HepG2 (cell line): ENCODE results near the gene UNC13D. TPM values are rescaled to one million over a fixed set of nuclear protein-coding genes. Genes with fewer than 3 reads are reported as not detected.

ENCODE experiments used
- AKAP8 ChIP-seq: sonication (generic); formaldehyde crosslinking; IDR thresholded peaks from 2 replicates; pipeline ENCODE4 v1.5.1; 2020; ENCODE audit warnings: mild to moderate bottlenecking, missing genetic modification reagents
- ATF7 ChIP-seq, 2 experiments: fragments of 450-650 bp in 1 of 2; sonication (generic) in 1 of 2; formaldehyde crosslinking in 1 of 2; IDR thresholded peaks; 2 replicates each; pipeline versions ENCODE4 v1.4.0 to v1.6.1; 2016 to 2020; ENCODE audit warnings: antibody characterized with exemption in 1 of 2, mild to moderate bottlenecking in 1 of 2, missing genetic modification reagents in 1 of 2
- KMT2A ChIP-seq: sonication (generic); formaldehyde crosslinking; IDR thresholded peaks from 2 replicates; pipeline ENCODE4 v1.4.0; 2020; ENCODE audit warnings: missing genetic modification reagents
- NCOA2 ChIP-seq: sonication (generic); formaldehyde crosslinking; IDR thresholded peaks from 2 replicates; pipeline ENCODE4 v1.8.0; 2022; ENCODE audit warnings: inconsistent platforms
- RBAK ChIP-seq: sonication (generic); formaldehyde crosslinking; IDR thresholded peaks from 2 replicates; pipeline ENCODE4 v1.5.1; 2020; ENCODE audit warnings: mild to moderate bottlenecking, missing genetic modification reagents
- SIX4 ChIP-seq: sonication (generic); formaldehyde crosslinking; IDR thresholded peaks from 2 replicates; pipeline ENCODE4 v1.4.0; 2020; ENCODE audit warnings: missing genetic modification reagents
- TCF7L2 ChIP-seq: IDR thresholded peaks from 2 replicates; pipeline ENCODE4 v1.6.1; 2011; ENCODE audit warnings: mild to moderate bottlenecking, low read depth, low read length, moderate library complexity
- ZNF329 ChIP-seq: sonication (generic); formaldehyde crosslinking; IDR thresholded peaks from 2 replicates; pipeline ENCODE4 v1.9.0; 2021; ENCODE audit warnings: low read depth, mild to moderate bottlenecking, missing genetic modification reagents
- ZNF510 ChIP-seq: sonication (generic); formaldehyde crosslinking; IDR thresholded peaks from 2 replicates; pipeline ENCODE4 v1.4.0; 2020; ENCODE audit warnings: low read depth, mild to moderate bottlenecking, missing genetic modification reagents
- polyA plus RNA-seq, 8 experiments: library from polyadenylated mRNA; depleted of rRNA in 3 of 8; stranded (reverse) in 7 of 8; unstranded in 1 of 8; fragments of >200 nt; fragmentation: Illumina TruSeq in 4 of 8; extraction: Trizol in 4 of 8; gene quantifications; 2 replicates each; pipeline versions ENCODE4 v1.2.1 to v1.2.3, GENCODE V29; 2011 to 2016; ENCODE audit warnings: low read depth in 4 of 8, missing spikeins in 1 of 8, mixed read lengths in 1 of 8; ENCODE audit not compliant: insufficient read depth in 1 of 8
- total RNA-seq, 5 experiments: library from RNA; depleted of rRNA; stranded (reverse); fragments of >200 nt; fragmentation: Illumina TruSeq; extraction: Trizol; gene quantifications; 2 replicates each; pipeline ENCODE4 v1.2.3, GENCODE V29; 2016; ENCODE audit warnings: low read depth in 1 of 5
- TF ChIP-seq, protein P1 (sequence below): sonication (generic); formaldehyde crosslinking; IDR thresholded peaks from 2 replicates; pipeline ENCODE4 v1.4.0; 2020; ENCODE audit warnings: mild to moderate bottlenecking, missing genetic modification reagents
- TF ChIP-seq, protein P2 (sequence below): sonication (generic); formaldehyde crosslinking; IDR thresholded peaks from 2 replicates; pipeline ENCODE4 v1.9.0; 2021; ENCODE audit warnings: mild to moderate bottlenecking, missing genetic modification reagents

Gene UNC13D
- total and polyA plus RNA-seq, 2 of the 13 experiments (the other 11 are each of a cell fraction or from before 2014, with no cell fraction given), result 29.7 to 42.7 TPM

DNA sequence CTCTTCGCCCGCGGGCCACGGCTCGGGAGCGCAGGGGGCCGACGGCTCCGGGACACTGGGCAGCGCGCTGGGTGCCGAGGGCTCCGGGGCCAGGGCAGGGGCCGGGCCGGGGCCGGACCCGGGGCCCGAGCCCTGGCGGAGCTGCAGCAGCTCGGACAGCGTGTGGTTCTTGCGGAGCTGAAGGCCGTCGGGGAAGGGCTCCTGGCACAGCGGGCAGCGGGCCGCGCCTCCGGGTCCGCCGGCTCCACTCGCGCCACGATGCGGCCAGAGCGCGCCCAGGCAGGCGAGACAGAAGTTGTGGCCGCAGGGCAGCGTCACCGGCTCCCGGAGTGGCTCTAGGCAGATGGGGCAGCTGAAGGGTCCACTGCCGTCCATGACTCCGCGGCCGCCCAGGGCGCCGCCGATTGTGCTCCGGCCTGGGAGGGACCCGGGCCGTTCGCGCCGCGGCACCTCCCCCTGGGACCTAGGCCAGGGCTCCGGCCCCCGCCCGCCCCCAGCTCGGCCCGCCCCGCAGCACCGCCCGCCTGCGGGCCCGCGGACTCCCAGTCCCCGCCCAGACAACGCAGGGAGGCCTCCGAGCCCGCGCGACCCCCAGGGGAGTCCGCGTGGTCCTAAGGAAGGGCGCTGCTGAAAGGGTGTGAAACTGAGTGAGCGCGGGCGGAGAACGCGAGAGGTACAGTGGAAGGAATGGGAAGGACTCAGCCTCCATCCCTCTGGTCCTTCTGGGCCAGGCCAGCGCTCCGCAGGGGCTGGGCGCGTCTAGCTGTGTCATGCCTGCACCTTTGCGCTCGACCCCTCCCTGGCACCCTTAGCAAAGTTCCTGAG, 34.2 kb upstream of the UNC13D start, which contains the start of gene TRIM47 (continued):
- no peak for TF ChIP-seq RBAK (CRISPR knock-in tag)
- peak; percentile 37; the same call in 1 of the 2 replicates for TF ChIP-seq ZNF329 (CRISPR knock-in tag)
- TF ChIP-seq ATF7 (IDR thresholded peaks at IDR 0.05), result no peak
- no peak for TF ChIP-seq ATF7 (CRISPR knock-in tag; IDR thresholded peaks at IDR 0.05)
- TF ChIP-seq, protein P1, sequence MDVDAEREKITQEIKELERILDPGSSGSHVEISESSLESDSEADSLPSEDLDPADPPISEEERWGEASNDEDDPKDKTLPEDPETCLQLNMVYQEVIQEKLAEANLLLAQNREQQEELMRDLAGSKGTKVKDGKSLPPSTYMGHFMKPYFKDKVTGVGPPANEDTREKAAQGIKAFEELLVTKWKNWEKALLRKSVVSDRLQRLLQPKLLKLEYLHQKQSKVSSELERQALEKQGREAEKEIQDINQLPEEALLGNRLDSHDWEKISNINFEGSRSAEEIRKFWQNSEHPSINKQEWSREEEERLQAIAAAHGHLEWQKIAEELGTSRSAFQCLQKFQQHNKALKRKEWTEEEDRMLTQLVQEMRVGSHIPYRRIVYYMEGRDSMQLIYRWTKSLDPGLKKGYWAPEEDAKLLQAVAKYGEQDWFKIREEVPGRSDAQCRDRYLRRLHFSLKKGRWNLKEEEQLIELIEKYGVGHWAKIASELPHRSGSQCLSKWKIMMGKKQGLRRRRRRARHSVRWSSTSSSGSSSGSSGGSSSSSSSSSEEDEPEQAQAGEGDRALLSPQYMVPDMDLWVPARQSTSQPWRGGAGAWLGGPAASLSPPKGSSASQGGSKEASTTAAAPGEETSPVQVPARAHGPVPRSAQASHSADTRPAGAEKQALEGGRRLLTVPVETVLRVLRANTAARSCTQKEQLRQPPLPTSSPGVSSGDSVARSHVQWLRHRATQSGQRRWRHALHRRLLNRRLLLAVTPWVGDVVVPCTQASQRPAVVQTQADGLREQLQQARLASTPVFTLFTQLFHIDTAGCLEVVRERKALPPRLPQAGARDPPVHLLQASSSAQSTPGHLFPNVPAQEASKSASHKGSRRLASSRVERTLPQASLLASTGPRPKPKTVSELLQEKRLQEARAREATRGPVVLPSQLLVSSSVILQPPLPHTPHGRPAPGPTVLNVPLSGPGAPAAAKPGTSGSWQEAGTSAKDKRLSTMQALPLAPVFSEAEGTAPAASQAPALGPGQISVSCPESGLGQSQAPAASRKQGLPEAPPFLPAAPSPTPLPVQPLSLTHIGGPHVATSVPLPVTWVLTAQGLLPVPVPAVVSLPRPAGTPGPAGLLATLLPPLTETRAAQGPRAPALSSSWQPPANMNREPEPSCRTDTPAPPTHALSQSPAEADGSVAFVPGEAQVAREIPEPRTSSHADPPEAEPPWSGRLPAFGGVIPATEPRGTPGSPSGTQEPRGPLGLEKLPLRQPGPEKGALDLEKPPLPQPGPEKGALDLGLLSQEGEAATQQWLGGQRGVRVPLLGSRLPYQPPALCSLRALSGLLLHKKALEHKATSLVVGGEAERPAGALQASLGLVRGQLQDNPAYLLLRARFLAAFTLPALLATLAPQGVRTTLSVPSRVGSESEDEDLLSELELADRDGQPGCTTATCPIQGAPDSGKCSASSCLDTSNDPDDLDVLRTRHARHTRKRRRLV (CRISPR knock-in tag), result no peak
- TF ChIP-seq ZNF510, result no peak
- peak; percentile 74 for TF ChIP-seq KMT2A (CRISPR knock-in tag)
- TF ChIP-seq, protein P2, sequence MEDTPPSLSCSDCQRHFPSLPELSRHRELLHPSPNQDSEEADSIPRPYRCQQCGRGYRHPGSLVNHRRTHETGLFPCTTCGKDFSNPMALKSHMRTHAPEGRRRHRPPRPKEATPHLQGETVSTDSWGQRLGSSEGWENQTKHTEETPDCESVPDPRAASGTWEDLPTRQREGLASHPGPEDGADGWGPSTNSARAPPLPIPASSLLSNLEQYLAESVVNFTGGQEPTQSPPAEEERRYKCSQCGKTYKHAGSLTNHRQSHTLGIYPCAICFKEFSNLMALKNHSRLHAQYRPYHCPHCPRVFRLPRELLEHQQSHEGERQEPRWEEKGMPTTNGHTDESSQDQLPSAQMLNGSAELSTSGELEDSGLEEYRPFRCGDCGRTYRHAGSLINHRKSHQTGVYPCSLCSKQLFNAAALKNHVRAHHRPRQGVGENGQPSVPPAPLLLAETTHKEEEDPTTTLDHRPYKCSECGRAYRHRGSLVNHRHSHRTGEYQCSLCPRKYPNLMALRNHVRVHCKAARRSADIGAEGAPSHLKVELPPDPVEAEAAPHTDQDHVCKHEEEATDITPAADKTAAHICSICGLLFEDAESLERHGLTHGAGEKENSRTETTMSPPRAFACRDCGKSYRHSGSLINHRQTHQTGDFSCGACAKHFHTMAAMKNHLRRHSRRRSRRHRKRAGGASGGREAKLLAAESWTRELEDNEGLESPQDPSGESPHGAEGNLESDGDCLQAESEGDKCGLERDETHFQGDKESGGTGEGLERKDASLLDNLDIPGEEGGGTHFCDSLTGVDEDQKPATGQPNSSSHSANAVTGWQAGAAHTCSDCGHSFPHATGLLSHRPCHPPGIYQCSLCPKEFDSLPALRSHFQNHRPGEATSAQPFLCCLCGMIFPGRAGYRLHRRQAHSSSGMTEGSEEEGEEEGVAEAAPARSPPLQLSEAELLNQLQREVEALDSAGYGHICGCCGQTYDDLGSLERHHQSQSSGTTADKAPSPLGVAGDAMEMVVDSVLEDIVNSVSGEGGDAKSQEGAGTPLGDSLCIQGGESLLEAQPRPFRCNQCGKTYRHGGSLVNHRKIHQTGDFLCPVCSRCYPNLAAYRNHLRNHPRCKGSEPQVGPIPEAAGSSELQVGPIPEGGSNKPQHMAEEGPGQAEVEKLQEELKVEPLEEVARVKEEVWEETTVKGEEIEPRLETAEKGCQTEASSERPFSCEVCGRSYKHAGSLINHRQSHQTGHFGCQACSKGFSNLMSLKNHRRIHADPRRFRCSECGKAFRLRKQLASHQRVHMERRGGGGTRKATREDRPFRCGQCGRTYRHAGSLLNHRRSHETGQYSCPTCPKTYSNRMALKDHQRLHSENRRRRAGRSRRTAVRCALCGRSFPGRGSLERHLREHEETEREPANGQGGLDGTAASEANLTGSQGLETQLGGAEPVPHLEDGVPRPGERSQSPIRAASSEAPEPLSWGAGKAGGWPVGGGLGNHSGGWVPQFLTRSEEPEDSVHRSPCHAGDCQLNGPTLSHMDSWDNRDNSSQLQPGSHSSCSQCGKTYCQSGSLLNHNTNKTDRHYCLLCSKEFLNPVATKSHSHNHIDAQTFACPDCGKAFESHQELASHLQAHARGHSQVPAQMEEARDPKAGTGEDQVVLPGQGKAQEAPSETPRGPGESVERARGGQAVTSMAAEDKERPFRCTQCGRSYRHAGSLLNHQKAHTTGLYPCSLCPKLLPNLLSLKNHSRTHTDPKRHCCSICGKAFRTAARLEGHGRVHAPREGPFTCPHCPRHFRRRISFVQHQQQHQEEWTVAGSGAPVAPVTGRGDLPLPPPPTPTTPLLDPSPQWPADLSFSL (CRISPR knock-in tag), result no peak
- peak; percentile 89; the same call in 1 of the 2 replicates for TF ChIP-seq AKAP8
- TF ChIP-seq TCF7L2, result no peak
- peak; percentile 62 for TF ChIP-seq NCOA2 (CRISPR knock-in tag)
- TF ChIP-seq SIX4 (CRISPR knock-in tag), result peak; percentile 32; the same call in 1 of the 2 replicates
